Measurements from ENCODE around the gene PFKP.

The PFKP gene

GRCh38 chr10:3067859-3068179 is 471 bp downstream of the PFKP start:
- Histone ChIP-seq H3K27me3 (ENCODE audit: control insufficient read depth, insufficient read depth, low read length) (no peaks in the 10 kb centered on the region), H3K4me1 (ENCODE audit: control insufficient read depth, insufficient read depth, low read length) (no peaks in the 10 kb centered on the region), H3K9ac (ENCODE audit: low read length) (peak overlapping the region; percentile 4), H3K27ac (ENCODE audit: low read depth, low read length) (peak overlapping the region; percentile 69), H3K4me3 (ENCODE audit: low read length) (peak overlapping the region; percentile 85), H3K36me3 (ENCODE audit: control insufficient read depth, insufficient read depth, low read length) (no peaks in the 10 kb centered on the region)

GRCh38 chr10:3068201-3068967 is 1.0 kb downstream of the PFKP start:
- H3K36me3 ChIP-seq (ENCODE audit: control insufficient read depth, insufficient read depth, low read length) = no peaks in the 10 kb centered on the region
- H3K9ac ChIP-seq (ENCODE audit: low read length) = peak overlapping the region; percentile 37
- no peaks in the 10 kb centered on the region for H3K4me1 ChIP-seq (ENCODE audit: control insufficient read depth, insufficient read depth, low read length)
- peak overlapping the region; percentile 69 for H3K27ac ChIP-seq (ENCODE audit: low read depth, low read length)
- H3K27me3 ChIP-seq (ENCODE audit: control insufficient read depth, insufficient read depth, low read length) = no peaks in the 10 kb centered on the region
- peak overlapping the region; percentile 85 for H3K4me3 ChIP-seq (ENCODE audit: low read length)

- H3K27ac ChIP-seq (ENCODE audit: low read depth, low read length) = peak overlapping the region; percentile 69
- peak overlapping the region; percentile 37 for H3K9ac ChIP-seq (ENCODE audit: low read length)
- H3K4me1 ChIP-seq (ENCODE audit: control insufficient read depth, insufficient read depth, low read length) = no peaks in the 10 kb centered on the region
- H3K4me3 ChIP-seq (ENCODE audit: low read length) = peak overlapping the region; percentile 85
- no peaks in the 10 kb centered on the region for H3K36me3 ChIP-seq (ENCODE audit: control insufficient read depth, insufficient read depth, low read length)
- no peaks in the 10 kb centered on the region for H3K27me3 ChIP-seq (ENCODE audit: control insufficient read depth, insufficient read depth, low read length)
Measured at GRCh38 chr10:3068968-3069737, 1.8 kb downstream of the PFKP start.

- H3K4me1 ChIP-seq (ENCODE audit: control insufficient read depth, insufficient read depth, low read length) = no peaks in the 10 kb centered on the region
Measured at GRCh38 chr10:3069876-3070275, 2.5 kb downstream of the PFKP start.

GRCh38 chr10:3071405-3072198 is 4.3 kb downstream of the PFKP start:
- no peak overlapping the region for H3K27ac ChIP-seq (ENCODE audit: low read depth, low read length)
- no peaks in the 10 kb centered on the region for H3K36me3 ChIP-seq (ENCODE audit: control insufficient read depth, insufficient read depth, low read length)
- no peak overlapping the region for H3K9ac ChIP-seq (ENCODE audit: low read length)
- no peaks in the 10 kb centered on the region for H3K27me3 ChIP-seq (ENCODE audit: control insufficient read depth, insufficient read depth, low read length)
- H3K4me1 ChIP-seq (ENCODE audit: control insufficient read depth, insufficient read depth, low read length) = no peaks in the 10 kb centered on the region
- H3K4me3 ChIP-seq (ENCODE audit: low read length) = no peak overlapping the region

More at GRCh38 chr10:3069876-3070275, 2.5 kb downstream of the PFKP start:
- no peak overlapping the region for H3K4me3 ChIP-seq (ENCODE audit: low read length)
- H3K27ac ChIP-seq (ENCODE audit: low read depth, low read length) = no peak overlapping the region
- no peak overlapping the region for H3K9ac ChIP-seq (ENCODE audit: low read length)
- no peaks in the 10 kb centered on the region for H3K36me3 ChIP-seq (ENCODE audit: control insufficient read depth, insufficient read depth, low read length)
- H3K27me3 ChIP-seq (ENCODE audit: control insufficient read depth, insufficient read depth, low read length) = no peaks in the 10 kb centered on the region

GRCh38 chr10:3072641-3073360 is 5.5 kb downstream of the PFKP start:
- Histone ChIP-seq H3K36me3 (ENCODE audit: control insufficient read depth, insufficient read depth, low read length) (no peaks in the 10 kb centered on the region), H3K27me3 (ENCODE audit: control insufficient read depth, insufficient read depth, low read length) (no peaks in the 10 kb centered on the region), H3K4me3 (ENCODE audit: low read length) (no peak overlapping the region), H3K9ac (ENCODE audit: low read length) (no peak overlapping the region), H3K4me1 (ENCODE audit: control insufficient read depth, insufficient read depth, low read length) (no peaks in the 10 kb centered on the region), H3K27ac (ENCODE audit: low read depth, low read length) (no peak overlapping the region)

- H3K9ac ChIP-seq (ENCODE audit: low read length) = no peak overlapping the region
Measured at GRCh38 chr10:3074145-3074665, 6.9 kb downstream of the PFKP start.

GRCh38 chr10:3074985-3075600 is 7.7 kb downstream of the PFKP start:
- H3K27me3 ChIP-seq (ENCODE audit: control insufficient read depth, insufficient read depth, low read length) = no peaks in the 10 kb centered on the region
- H3K4me3 ChIP-seq (ENCODE audit: low read length) = no peak overlapping the region
- H3K9ac ChIP-seq (ENCODE audit: low read length) = no peak overlapping the region
- no peaks in the 10 kb centered on the region for H3K36me3 ChIP-seq (ENCODE audit: control insufficient read depth, insufficient read depth, low read length)
- H3K27ac ChIP-seq (ENCODE audit: low read depth, low read length) = no peak overlapping the region
- no peaks in the 10 kb centered on the region for H3K4me1 ChIP-seq (ENCODE audit: control insufficient read depth, insufficient read depth, low read length)

More at GRCh38 chr10:3074145-3074665, 6.9 kb downstream of the PFKP start:
- Histone ChIP-seq H3K27me3 (ENCODE audit: control insufficient read depth, insufficient read depth, low read length) (no peaks in the 10 kb centered on the region), H3K36me3 (ENCODE audit: control insufficient read depth, insufficient read depth, low read length) (no peaks in the 10 kb centered on the region), H3K4me3 (ENCODE audit: low read length) (no peak overlapping the region), H3K27ac (ENCODE audit: low read depth, low read length) (no peak overlapping the region), H3K4me1 (ENCODE audit: control insufficient read depth, insufficient read depth, low read length) (no peaks in the 10 kb centered on the region)

- Histone ChIP-seq H3K4me1 (ENCODE audit: control insufficient read depth, insufficient read depth, low read length) (no peaks in the 10 kb centered on the region), H3K27me3 (ENCODE audit: control insufficient read depth, insufficient read depth, low read length) (no peaks in the 10 kb centered on the region), H3K36me3 (ENCODE audit: control insufficient read depth, insufficient read depth, low read length) (no peaks in the 10 kb centered on the region), H3K27ac (ENCODE audit: low read depth, low read length) (no peak overlapping the region), H3K9ac (ENCODE audit: low read length) (no peak overlapping the region), H3K4me3 (ENCODE audit: low read length) (no peak overlapping the region)
Measured at GRCh38 chr10:3076138-3076537, 8.8 kb downstream of the PFKP start.

GRCh38 chr10:3077509-3077908 is 10.2 kb downstream of the PFKP start:
- no peak overlapping the region for H3K4me3 ChIP-seq (ENCODE audit: low read length)
- no peak overlapping the region for H3K9ac ChIP-seq (ENCODE audit: low read length)
- H3K27me3 ChIP-seq (ENCODE audit: control insufficient read depth, insufficient read depth, low read length) = no peaks in the 10 kb centered on the region
- no peaks in the 10 kb centered on the region for H3K4me1 ChIP-seq (ENCODE audit: control insufficient read depth, insufficient read depth, low read length)
- H3K27ac ChIP-seq (ENCODE audit: low read depth, low read length) = no peak overlapping the region
- no peaks in the 10 kb centered on the region for H3K36me3 ChIP-seq (ENCODE audit: control insufficient read depth, insufficient read depth, low read length)

- H3K27me3 ChIP-seq (ENCODE audit: control insufficient read depth, insufficient read depth, low read length) = no peaks in the 10 kb centered on the region
Measured at GRCh38 chr10:3077940-3078630, 10.7 kb downstream of the PFKP start.

More at GRCh38 chr10:3077940-3078630, 10.7 kb downstream of the PFKP start:
- Histone ChIP-seq H3K27ac (ENCODE audit: low read depth, low read length) (no peak overlapping the region), H3K9ac (ENCODE audit: low read length) (no peak overlapping the region), H3K36me3 (ENCODE audit: control insufficient read depth, insufficient read depth, low read length) (no peaks in the 10 kb centered on the region), H3K4me3 (ENCODE audit: low read length) (no peak overlapping the region), H3K4me1 (ENCODE audit: control insufficient read depth, insufficient read depth, low read length) (no peaks in the 10 kb centered on the region)
